HepG2 (cell line): ENCODE measurements around the gene WDCP. TPM values are rescaled to one million over a fixed set of nuclear protein-coding genes. Genes with fewer than 3 reads are reported as not detected.
A peak's percentile ranks its signal among the peaks of the same experiment; 100 is the strongest.

Experiments used
- ATF7-NPFF ChIP-seq: sonication (generic); formaldehyde crosslinking; IDR thresholded peaks from 2 replicates; pipeline ENCODE4 v1.8.1; 2023; ENCODE audit warnings: mild to moderate bottlenecking, low read depth, missing genetic modification reagents, moderate library complexity
- DMAP1 ChIP-seq: IDR thresholded peaks from 2 replicates; pipeline ENCODE4 v1.6.1; 2016
- DNMT1 ChIP-seq: sonication (generic); formaldehyde crosslinking; IDR thresholded peaks from 2 replicates; pipeline ENCODE4 v1.5.1; 2020; ENCODE audit warnings: mild to moderate bottlenecking, missing genetic modification reagents
- ELF1 ChIP-seq: sonication (generic); formaldehyde crosslinking; IDR thresholded peaks from 2 replicates; pipeline ENCODE4 v1.4.0; 2020; ENCODE audit warnings: missing genetic modification reagents
- GATA4 ChIP-seq: sonication (generic); IDR thresholded peaks from 2 replicates; pipeline ENCODE4 v1.6.1; 2016; ENCODE audit warnings: antibody characterized with exemption, low read depth, borderline replicate concordance
- GLMP ChIP-seq: sonication (generic); formaldehyde crosslinking; IDR thresholded peaks from 2 replicates; pipeline ENCODE4 v1.9.0; 2021; ENCODE audit warnings: missing genetic modification reagents, mild to moderate bottlenecking, borderline replicate concordance
- HNRNPL ChIP-seq: fragments of 200-400 bp; formaldehyde crosslinking; IDR thresholded peaks from 2 replicates; pipeline ENCODE4 v1.6.1; 2017; ENCODE audit warnings: mild to moderate bottlenecking, low read depth, low read length
- MAFF ChIP-seq: IDR thresholded peaks from 2 replicates; pipeline ENCODE4 v1.6.1; 2011; ENCODE audit warnings: low read depth, low read length, improper control_type of control experiment
- NKX3-1 ChIP-seq: sonication (generic); formaldehyde crosslinking; IDR thresholded peaks from 2 replicates; pipeline ENCODE4 v1.5.0; 2020; ENCODE audit warnings: missing genetic modification reagents
- PHF20 ChIP-seq: sonication (generic); formaldehyde crosslinking; IDR thresholded peaks from 2 replicates; pipeline ENCODE4 v1.5.0; 2020; ENCODE audit warnings: mild to moderate bottlenecking, missing genetic modification reagents
- REL ChIP-seq: sonication (generic); formaldehyde crosslinking; conservative IDR thresholded peaks from 2 replicates; pipeline ENCODE4 v1.8.0; 2022; ENCODE audit warnings: mild to moderate bottlenecking, missing genetic modification reagents, moderate library complexity
- SIX1 ChIP-seq: sonication (generic); formaldehyde crosslinking; IDR thresholded peaks from 2 replicates; pipeline ENCODE4 v1.4.0; 2020; ENCODE audit warnings: missing genetic modification reagents, borderline replicate concordance
- SIX4 ChIP-seq: sonication (generic); formaldehyde crosslinking; IDR thresholded peaks from 2 replicates; pipeline ENCODE4 v1.4.0; 2020; ENCODE audit warnings: missing genetic modification reagents
- TBX2 ChIP-seq: sonication (generic); formaldehyde crosslinking; IDR thresholded peaks from 2 replicates; pipeline ENCODE4 v1.5.0; 2020; ENCODE audit warnings: missing genetic modification reagents, mild to moderate bottlenecking, borderline replicate concordance
- TFE3 ChIP-seq: IDR thresholded peaks from 2 replicates; pipeline ENCODE4 v1.6.1; 2016
- THYN1 ChIP-seq: sonication (generic); formaldehyde crosslinking; IDR thresholded peaks from 2 replicates; pipeline ENCODE4 v1.8.1; 2023; ENCODE audit warnings: low read depth, mild to moderate bottlenecking, moderate library complexity, missing genetic modification reagents, borderline replicate concordance
- TP53 ChIP-seq: sonication (generic); formaldehyde crosslinking; conservative IDR thresholded peaks from 2 replicates; pipeline ENCODE4 v1.4.0; 2020; ENCODE audit warnings: missing genetic modification reagents
- YY1 ChIP-seq: IDR thresholded peaks from 2 replicates; pipeline ENCODE4 v1.6.1; 2011; ENCODE audit warnings: low read length, low read depth, moderate library complexity, mild to moderate bottlenecking; ENCODE audit not compliant: insufficient read depth, insufficient replicate concordance
- ZMYM2 ChIP-seq: sonication (generic); formaldehyde crosslinking; IDR thresholded peaks from 2 replicates; pipeline ENCODE4 v1.8.0; 2022; ENCODE audit warnings: mild to moderate bottlenecking, missing genetic modification reagents
- ZNF101 ChIP-seq: sonication (generic); formaldehyde crosslinking; IDR thresholded peaks from 2 replicates; pipeline ENCODE4 v1.4.0; 2020; ENCODE audit warnings: mild to moderate bottlenecking, low read depth, missing genetic modification reagents, borderline replicate concordance
- ZNF326 ChIP-seq: sonication (generic); formaldehyde crosslinking; IDR thresholded peaks from 2 replicates; pipeline ENCODE4 v1.4.0; 2020; ENCODE audit warnings: missing genetic modification reagents, borderline replicate concordance
- ZNF780A ChIP-seq: sonication (generic); formaldehyde crosslinking; IDR thresholded peaks from 2 replicates; pipeline ENCODE4 v1.8.0; 2022; ENCODE audit warnings: mild to moderate bottlenecking, missing genetic modification reagents, moderate library complexity
- polyA plus RNA-seq, 8 experiments: library from polyadenylated mRNA; depleted of rRNA in 3 of 8; stranded (reverse) in 7 of 8; unstranded in 1 of 8; fragments of >200 nt; fragmentation: Illumina TruSeq in 4 of 8; extraction: Trizol in 4 of 8; gene quantifications; 2 replicates each; pipeline versions ENCODE4 v1.2.1 to v1.2.3, GENCODE V29; 2011 to 2016; ENCODE audit warnings: low read depth in 4 of 8, missing spikeins in 1 of 8, mixed read lengths in 1 of 8; ENCODE audit not compliant: insufficient read depth in 1 of 8
- total RNA-seq, 5 experiments: library from RNA; depleted of rRNA; stranded (reverse); fragments of >200 nt; fragmentation: Illumina TruSeq; extraction: Trizol; gene quantifications; 2 replicates each; pipeline ENCODE4 v1.2.3, GENCODE V29; 2016; ENCODE audit warnings: low read depth in 1 of 5
- TF ChIP-seq, protein P1 (sequence below): sonication (generic); formaldehyde crosslinking; conservative IDR thresholded peaks from 2 replicates; pipeline ENCODE4 v1.8.0; 2022; ENCODE audit warnings: mild to moderate bottlenecking, moderate library complexity, missing genetic modification reagents

Gene WDCP
- total and polyA plus RNA-seq, 2 of the 13 experiments (the other 11 are each of a cell fraction or from before 2014, with no cell fraction given), result 17.4 to 22.6 TPM

DNA sequence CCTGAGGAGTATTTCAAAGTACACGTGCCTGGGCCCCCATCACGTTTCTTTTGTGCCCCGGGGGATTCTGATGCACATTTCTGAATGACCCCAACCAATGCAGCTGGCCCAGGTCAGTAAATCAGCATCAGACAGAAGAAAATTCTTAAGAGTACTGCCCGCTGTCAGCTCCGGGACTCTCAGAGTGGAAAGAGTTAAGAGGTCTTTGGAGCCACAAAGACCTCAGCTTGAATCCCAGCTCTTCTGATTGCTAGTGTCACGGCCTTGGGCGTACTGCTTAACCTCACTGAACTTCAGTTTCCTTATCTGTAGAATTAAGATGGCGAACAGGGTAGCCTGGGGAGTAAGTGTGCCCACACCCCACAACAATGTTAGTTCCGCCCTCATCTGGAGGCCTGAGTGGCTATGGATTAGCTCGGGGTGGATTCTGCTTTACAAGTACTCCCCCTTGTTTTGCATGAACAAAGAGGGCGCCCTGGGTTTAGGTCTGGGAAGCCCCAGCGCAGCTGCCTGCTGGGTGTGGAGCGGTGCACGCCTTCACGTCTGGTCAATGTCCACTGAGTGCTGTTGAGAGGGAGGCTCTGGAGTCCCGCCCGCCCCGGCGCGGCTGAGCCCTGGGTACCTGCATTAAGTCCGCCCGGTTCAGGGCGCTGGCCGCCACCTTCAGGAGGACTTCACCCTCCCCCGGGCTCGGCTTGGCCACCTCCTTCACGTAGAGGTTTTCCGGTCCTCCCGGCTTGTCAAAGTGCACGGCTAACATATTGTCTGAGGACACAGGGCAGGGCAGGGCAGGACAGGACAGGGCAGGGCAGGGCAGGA lies 36.6 kb upstream of the WDCP start (continued):
- peak; percentile 62; the same call in 1 of the 2 replicates for TF ChIP-seq TFE3 (CRISPR knock-in tag)
- TF ChIP-seq ELF1 (CRISPR knock-in tag), result peak; percentile 45; the same call in 1 of the 2 replicates
- peak; percentile 89 for TF ChIP-seq YY1
- TF ChIP-seq GLMP (CRISPR knock-in tag), result no peak
- TF ChIP-seq ZMYM2 (CRISPR knock-in tag), result 0 out of 2 replicates have a peak, but pooled peaks have one; percentile 59
- peak; percentile 89 for TF ChIP-seq TBX2 (CRISPR knock-in tag)
- peak; percentile 77; the same call in 1 of the 2 replicates for TF ChIP-seq REL (CRISPR knock-in tag)
- peak; percentile 62 for TF ChIP-seq ZNF101 (CRISPR knock-in tag)
- no peak; the same call in 1 of the 2 replicates for TF ChIP-seq PHF20 (CRISPR knock-in tag)
- peak; percentile 93; the same call in 1 of the 2 replicates for TF ChIP-seq DNMT1 (CRISPR knock-in tag)
- TF ChIP-seq TP53 (CRISPR knock-in tag), result no peak
- TF ChIP-seq, protein P1, sequence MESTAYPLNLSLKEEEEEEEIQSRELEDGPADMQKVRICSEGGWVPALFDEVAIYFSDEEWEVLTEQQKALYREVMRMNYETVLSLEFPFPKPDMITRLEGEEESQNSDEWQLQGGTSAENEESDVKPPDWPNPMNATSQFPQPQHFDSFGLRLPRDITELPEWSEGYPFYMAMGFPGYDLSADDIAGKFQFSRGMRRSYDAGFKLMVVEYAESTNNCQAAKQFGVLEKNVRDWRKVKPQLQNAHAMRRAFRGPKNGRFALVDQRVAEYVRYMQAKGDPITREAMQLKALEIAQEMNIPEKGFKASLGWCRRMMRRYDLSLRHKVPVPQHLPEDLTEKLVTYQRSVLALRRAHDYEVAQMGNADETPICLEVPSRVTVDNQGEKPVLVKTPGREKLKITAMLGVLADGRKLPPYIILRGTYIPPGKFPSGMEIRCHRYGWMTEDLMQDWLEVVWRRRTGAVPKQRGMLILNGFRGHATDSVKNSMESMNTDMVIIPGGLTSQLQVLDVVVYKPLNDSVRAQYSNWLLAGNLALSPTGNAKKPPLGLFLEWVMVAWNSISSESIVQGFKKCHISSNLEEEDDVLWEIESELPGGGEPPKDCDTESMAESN, result peak; percentile 96
- TF ChIP-seq DMAP1 (CRISPR knock-in tag), result peak; percentile 85; the same call in 1 of the 2 replicates
- TF ChIP-seq ZNF780A (CRISPR knock-in tag), result peak; percentile 97; the same call in 1 of the 2 replicates
- peak; percentile 74; the same call in 1 of the 2 replicates for TF ChIP-seq ATF7-NPFF (CRISPR knock-in tag)
- 0 out of 2 replicates have a peak, but pooled peaks have one; percentile 32 for TF ChIP-seq SIX4 (CRISPR knock-in tag)
- TF ChIP-seq MAFF, result no peak
- TF ChIP-seq SIX1 (CRISPR knock-in tag), result peak; percentile 20; the same call in 1 of the 2 replicates
- no peak for TF ChIP-seq HNRNPL
- no peak for TF ChIP-seq ZNF326
- TF ChIP-seq NKX3-1 (CRISPR knock-in tag), result peak; percentile 21; the same call in 1 of the 2 replicates
- no peak for TF ChIP-seq THYN1 (CRISPR knock-in tag)
- 0 out of 2 replicates have a peak, but pooled peaks have one; percentile 7 for TF ChIP-seq GATA4
